Measurements from ENCODE around the gene NPEPL1. TPM values are rescaled to one million over a fixed set of nuclear protein-coding genes. Genes with fewer than 3 reads are reported as not detected.
A peak's percentile ranks its signal among the peaks of the same experiment; 100 is the strongest.

Gene NPEPL1
- total RNA-seq, 1 donor from 2014 or later, result 22.3 TPM

- intact Hi-C loops (cut with micrococcal nuclease), result loop anchor here (1.0 to 5.0 kb wide), 9 partner anchors 9 to 1255 kb away; partner anchors contain the start of genes ATP5F1E, RAB22A and VAPB
- H3K27ac Mint-ChIP-seq, result peak overlapping the region; percentile 99
- peak; percentile 92 for DNase-seq
- H3K27me3 Mint-ChIP-seq, result no peaks in the 10 kb centered on the region
- peaks cover 31% of the 10 kb centered on the region for H3K4me1 Mint-ChIP-seq
- peaks cover 22% of the 10 kb centered on the region for H3K36me3 Mint-ChIP-seq (ENCODE audit: low read depth)
- no peaks in the 10 kb centered on the region for H3K9me3 Mint-ChIP-seq
- peak overlapping the region; percentile 99 for H3K4me3 Mint-ChIP-seq
Observed at GRCh38 chr20:58651946-58652605, 40.5 kb upstream of the NPEPL1 start.

DNA sequence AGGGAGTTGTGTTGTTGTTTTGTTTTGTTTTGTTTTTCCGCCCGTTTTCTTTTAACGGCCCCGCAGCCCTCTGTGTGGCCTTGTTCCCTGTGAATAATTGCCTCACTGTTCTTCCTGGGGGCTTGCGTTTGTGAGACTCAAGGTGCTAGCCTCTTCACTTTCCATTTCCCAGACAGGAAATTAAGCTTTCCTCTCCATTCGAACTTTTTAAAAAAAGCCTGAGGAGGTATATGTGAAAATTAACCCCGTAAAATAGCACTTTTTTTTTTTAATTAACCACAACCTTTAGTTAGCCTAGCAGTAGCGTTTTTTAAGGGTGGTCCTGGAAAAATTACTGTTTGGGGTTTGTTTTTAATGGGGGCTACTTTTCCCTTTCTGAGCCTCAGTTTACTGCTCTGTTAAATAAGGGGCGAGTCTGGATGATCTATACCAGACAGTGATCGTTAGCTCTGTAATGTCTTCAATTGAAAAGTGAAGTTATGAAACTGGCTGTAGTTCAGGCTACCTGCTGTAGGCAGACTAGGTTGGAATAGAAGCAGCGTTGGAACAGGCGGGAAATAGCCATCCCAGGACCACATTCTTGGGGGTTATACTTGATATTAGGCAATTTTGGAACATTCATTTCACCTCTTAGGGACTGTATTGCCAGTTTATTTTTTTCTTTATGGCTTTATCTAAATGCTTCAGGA is 39.9 kb upstream of the NPEPL1 start:
- peaks cover 22% of the 10 kb centered on the region for H3K36me3 Mint-ChIP-seq (ENCODE audit: low read depth)
- peak overlapping the region; percentile 99 for H3K27ac Mint-ChIP-seq
- H3K4me1 Mint-ChIP-seq, result peaks cover 38% of the 10 kb centered on the region
- peak; percentile 73 for DNase-seq
- peak overlapping the region; percentile 99 for H3K4me3 Mint-ChIP-seq
- intact Hi-C loops (cut with micrococcal nuclease), result loop anchor here (1.0 to 5.0 kb wide), 7 partner anchors 9 to 1255 kb away; partner anchors contain the start of genes ATP5F1E, RAB22A and VAPB
- no peaks in the 10 kb centered on the region for H3K27me3 Mint-ChIP-seq
- no peaks in the 10 kb centered on the region for H3K9me3 Mint-ChIP-seq

DNA sequence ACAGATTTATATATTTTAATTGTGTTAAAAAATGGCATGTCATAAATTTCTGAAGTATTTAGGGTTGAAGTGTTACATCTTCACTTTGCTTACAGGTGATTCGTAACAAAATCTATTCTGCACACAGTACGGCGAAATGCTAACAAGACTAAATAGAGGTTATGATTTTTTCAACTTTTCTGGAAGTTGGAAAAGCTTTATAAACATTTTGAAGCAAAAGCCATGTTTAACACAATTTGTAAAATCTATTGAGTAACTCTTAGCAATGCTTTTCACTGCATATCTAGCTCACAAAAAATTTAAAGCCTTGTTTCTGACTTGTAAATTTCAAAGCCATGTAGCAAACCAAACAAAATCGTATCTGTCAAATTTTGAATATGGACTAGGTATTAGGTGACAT is 38.3 kb upstream of the NPEPL1 start:
- H3K36me3 Mint-ChIP-seq (ENCODE audit: low read depth), result peaks cover 23% of the 10 kb centered on the region
- H3K27me3 Mint-ChIP-seq, result no peaks in the 10 kb centered on the region
- DNase-seq, result no peak
- no peak overlapping the region for H3K27ac Mint-ChIP-seq
- H3K4me1 Mint-ChIP-seq, result peaks cover 44% of the 10 kb centered on the region
- intact Hi-C loops (cut with micrococcal nuclease), result loop anchor here (2.0 to 5.0 kb wide), 5 partner anchors 198 to 1257 kb away; partner anchors contain the start of genes ATP5F1E, GNAS and VAPB
- H3K9me3 Mint-ChIP-seq, result no peaks in the 10 kb centered on the region
- peak overlapping the region; percentile 44 for H3K4me3 Mint-ChIP-seq

- no peaks in the 10 kb centered on the region for H3K9me3 Mint-ChIP-seq
- peak overlapping the region; percentile 52 for H3K27ac Mint-ChIP-seq
- peaks cover 54% of the 10 kb centered on the region for H3K4me1 Mint-ChIP-seq
- H3K27me3 Mint-ChIP-seq, result no peaks in the 10 kb centered on the region
- peaks cover 27% of the 10 kb centered on the region for H3K36me3 Mint-ChIP-seq (ENCODE audit: low read depth)
- no peak for DNase-seq
- peak overlapping the region; percentile 52 for H3K4me3 Mint-ChIP-seq
- intact Hi-C loops (cut with micrococcal nuclease), result loop anchor here (2.0 kb wide), 1 partner anchor 197 kb away; the partner anchor contains the start of gene GNAS
Observed at GRCh38 chr20:58655328-58656107, 37.1 kb upstream of the NPEPL1 start.

- H3K27ac Mint-ChIP-seq, result peak overlapping the region; percentile 67
Observed at GRCh38 chr20:58656831-58657230, 35.8 kb upstream of the NPEPL1 start.

GRCh38 chr20:58657262-58657661 is 35.3 kb upstream of the NPEPL1 start:
- H3K27me3 Mint-ChIP-seq, result no peaks in the 10 kb centered on the region
- intact Hi-C loops (cut with micrococcal nuclease), result no loop called here
- H3K4me1 Mint-ChIP-seq, result peaks cover 65% of the 10 kb centered on the region
- peak overlapping the region; percentile 52 for H3K4me3 Mint-ChIP-seq
- DNase-seq, result no peak
- H3K36me3 Mint-ChIP-seq (ENCODE audit: low read depth), result peaks cover 25% of the 10 kb centered on the region
- peak overlapping the region; percentile 67 for H3K27ac Mint-ChIP-seq
- no peaks in the 10 kb centered on the region for H3K9me3 Mint-ChIP-seq

More at GRCh38 chr20:58656831-58657230, 35.8 kb upstream of the NPEPL1 start:
- no peak for DNase-seq
- Mint-ChIP-seq H3K9me3 (no peaks in the 10 kb centered on the region), H3K27me3 (no peaks in the 10 kb centered on the region), H3K4me3 (peak overlapping the region; percentile 52), H3K36me3 (ENCODE audit: low read depth) (peaks cover 27% of the 10 kb centered on the region), H3K4me1 (peaks cover 60% of the 10 kb centered on the region)
- intact Hi-C loops (cut with micrococcal nuclease), result no loop called here

- H3K36me3 Mint-ChIP-seq (ENCODE audit: low read depth), result peaks cover 25% of the 10 kb centered on the region
- peak overlapping the region; percentile 67 for H3K27ac Mint-ChIP-seq
- no peak for DNase-seq
- intact Hi-C loops (cut with micrococcal nuclease), result no loop called here
- H3K9me3 Mint-ChIP-seq, result no peaks in the 10 kb centered on the region
- H3K4me1 Mint-ChIP-seq, result peaks cover 66% of the 10 kb centered on the region
- no peaks in the 10 kb centered on the region for H3K27me3 Mint-ChIP-seq
- H3K4me3 Mint-ChIP-seq, result peak overlapping the region; percentile 52
Observed at GRCh38 chr20:58657986-58658385, 34.6 kb upstream of the NPEPL1 start.

- intact Hi-C loops (cut with micrococcal nuclease), result no loop called here
- peaks cover 26% of the 10 kb centered on the region for H3K36me3 Mint-ChIP-seq (ENCODE audit: low read depth)
- no peak for DNase-seq
- peak overlapping the region; percentile 76 for H3K27ac Mint-ChIP-seq
- peak overlapping the region; percentile 82 for H3K4me3 Mint-ChIP-seq
- H3K9me3 Mint-ChIP-seq, result no peaks in the 10 kb centered on the region
- H3K4me1 Mint-ChIP-seq, result peaks cover 69% of the 10 kb centered on the region
- no peaks in the 10 kb centered on the region for H3K27me3 Mint-ChIP-seq
Observed at GRCh38 chr20:58658760-58659159, 33.8 kb upstream of the NPEPL1 start.

- DNase-seq, result peak; percentile 79
- intact Hi-C loops (cut with micrococcal nuclease), result no loop called here
- peaks cover 31% of the 10 kb centered on the region for H3K36me3 Mint-ChIP-seq (ENCODE audit: low read depth)
- H3K4me1 Mint-ChIP-seq, result peaks cover 74% of the 10 kb centered on the region
- peak overlapping the region; percentile 87 for H3K27ac Mint-ChIP-seq
- no peaks in the 10 kb centered on the region for H3K27me3 Mint-ChIP-seq
- peak overlapping the region; percentile 82 for H3K4me3 Mint-ChIP-seq
- no peaks in the 10 kb centered on the region for H3K9me3 Mint-ChIP-seq
Observed at GRCh38 chr20:58659841-58660240, 32.8 kb upstream of the NPEPL1 start.

- DNase-seq, result peak; percentile 82
- Mint-ChIP-seq H3K36me3 (ENCODE audit: low read depth) (peaks cover 33% of the 10 kb centered on the region), H3K27ac (peak overlapping the region; percentile 99), H3K4me3 (peak overlapping the region; percentile 81), H3K27me3 (no peaks in the 10 kb centered on the region), H3K4me1 (peaks cover 70% of the 10 kb centered on the region), H3K9me3 (no peaks in the 10 kb centered on the region)
- intact Hi-C loops (cut with micrococcal nuclease), result loop anchor here (1.0 kb wide), 1 partner anchor 9 kb away; no protein-coding TSS in a partner anchor
Observed at GRCh38 chr20:58660855-58661597, 31.6 kb upstream of the NPEPL1 start.

DNA sequence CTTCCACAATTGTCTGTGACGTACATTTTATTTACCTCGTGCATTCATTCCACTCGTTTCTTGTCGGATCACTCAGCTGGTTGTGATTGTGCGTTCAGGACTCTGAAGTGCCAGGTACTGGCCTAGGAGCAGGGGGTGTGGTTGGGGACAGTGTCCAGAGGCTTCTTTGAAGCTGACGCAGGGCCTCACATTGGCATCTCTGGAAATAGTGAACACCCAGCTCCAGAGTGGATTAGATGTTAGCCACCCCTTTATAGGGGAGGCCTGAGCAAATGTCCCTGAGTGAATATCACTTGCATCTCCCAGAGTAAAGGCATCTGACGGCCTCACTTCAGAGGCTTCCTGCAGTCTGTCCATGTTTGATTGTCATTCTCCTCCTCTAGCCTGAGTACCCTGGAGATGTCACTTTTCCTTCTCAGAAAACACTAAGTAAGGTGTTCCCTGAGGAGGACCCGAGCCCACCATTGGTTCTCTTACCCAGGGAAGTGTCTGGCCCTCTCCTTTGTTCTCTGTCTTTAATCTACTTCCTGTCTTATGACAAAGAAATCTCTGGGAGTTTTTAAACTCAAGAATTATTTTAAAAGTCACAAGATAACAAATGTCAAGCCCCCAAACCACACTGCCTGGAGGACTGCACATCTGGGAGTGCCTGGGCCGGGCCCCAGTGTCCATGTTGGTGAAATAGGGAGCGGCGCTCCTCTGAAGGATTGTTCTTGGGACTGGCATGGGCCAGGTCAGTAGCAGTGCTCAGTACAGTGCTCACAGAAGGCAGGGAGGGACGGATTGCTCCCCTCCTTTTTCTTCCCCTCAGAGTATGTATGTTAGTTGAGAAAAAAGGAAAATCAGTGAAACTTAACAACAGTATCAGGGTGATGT is 30.8 kb upstream of the NPEPL1 start:
- Mint-ChIP-seq H3K27me3 (no peaks in the 10 kb centered on the region), H3K36me3 (ENCODE audit: low read depth) (peaks cover 34% of the 10 kb centered on the region), H3K27ac (peak overlapping the region; percentile 99), H3K4me1 (peaks cover 64% of the 10 kb centered on the region), H3K4me3 (peak overlapping the region; percentile 81), H3K9me3 (no peaks in the 10 kb centered on the region)
- intact Hi-C loops (cut with micrococcal nuclease), result loop anchor here (1.0 kb wide), 1 partner anchor 10 kb away; no protein-coding TSS in a partner anchor
- peak; percentile 62 for DNase-seq

- no peak overlapping the region for H3K27ac Mint-ChIP-seq
Observed at GRCh38 chr20:58664331-58664730, 28.3 kb upstream of the NPEPL1 start.

More at GRCh38 chr20:58664331-58664730, 28.3 kb upstream of the NPEPL1 start:
- Mint-ChIP-seq H3K4me3 (no peak overlapping the region), H3K9me3 (no peaks in the 10 kb centered on the region), H3K36me3 (ENCODE audit: low read depth) (peaks cover 46% of the 10 kb centered on the region), H3K27me3 (no peaks in the 10 kb centered on the region), H3K4me1 (peaks cover 55% of the 10 kb centered on the region)
- intact Hi-C loops (cut with micrococcal nuclease), result no loop called here
- DNase-seq, result no peak
